Measurements from ENCODE around the gene UBE2L6. TPM values are rescaled to one million over a fixed set of nuclear protein-coding genes. Genes with fewer than 3 reads are reported as not detected.
"Not testable (repeated sequence)": the region's sequence is repeated elsewhere in the genome, so short reads cannot be mapped to it uniquely, and the experiment has no call there.

UBE2L6 gene
- total and polyA plus RNA-seq, 11 donors, result 10.2 to 175 (median 14.5) TPM

DNA sequence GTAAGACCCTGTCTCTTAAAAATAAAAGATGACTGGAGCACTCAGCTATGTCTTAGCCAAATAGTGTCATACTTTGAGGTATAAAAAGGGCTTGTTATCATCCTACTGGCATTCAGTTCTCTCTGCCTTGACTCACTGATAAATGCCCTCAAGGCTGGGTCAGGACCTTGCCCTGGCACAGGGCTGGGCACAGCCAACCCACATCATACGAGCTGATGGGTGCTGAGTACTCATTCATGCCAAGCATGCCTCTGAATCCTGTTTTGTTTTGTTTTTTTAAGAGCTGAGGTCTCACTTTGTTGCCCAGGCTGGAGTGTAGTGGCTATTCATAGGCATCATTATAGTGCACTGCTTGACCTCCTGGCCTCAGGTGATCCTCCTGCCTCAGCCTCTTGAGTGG lies 28.1 kb downstream of the UBE2L6 start:
- Histone ChIP-seq H3K4me1 (peaks cover 0 to 4% (median 0%) of the 10 kb centered on the region in 12 donors), H3K36me3 (no peaks in the 10 kb centered on the region), H3K9me3 (no peaks in the 10 kb centered on the region), H3K27ac (no peak overlapping the region), H3K27me3 (no peaks in the 10 kb centered on the region), H3K4me3 (no peak overlapping the region)
- TF ChIP-seq POLR2A (IDR thresholded peaks at IDR 0.05), result no peak
- TF ChIP-seq, protein P1, sequence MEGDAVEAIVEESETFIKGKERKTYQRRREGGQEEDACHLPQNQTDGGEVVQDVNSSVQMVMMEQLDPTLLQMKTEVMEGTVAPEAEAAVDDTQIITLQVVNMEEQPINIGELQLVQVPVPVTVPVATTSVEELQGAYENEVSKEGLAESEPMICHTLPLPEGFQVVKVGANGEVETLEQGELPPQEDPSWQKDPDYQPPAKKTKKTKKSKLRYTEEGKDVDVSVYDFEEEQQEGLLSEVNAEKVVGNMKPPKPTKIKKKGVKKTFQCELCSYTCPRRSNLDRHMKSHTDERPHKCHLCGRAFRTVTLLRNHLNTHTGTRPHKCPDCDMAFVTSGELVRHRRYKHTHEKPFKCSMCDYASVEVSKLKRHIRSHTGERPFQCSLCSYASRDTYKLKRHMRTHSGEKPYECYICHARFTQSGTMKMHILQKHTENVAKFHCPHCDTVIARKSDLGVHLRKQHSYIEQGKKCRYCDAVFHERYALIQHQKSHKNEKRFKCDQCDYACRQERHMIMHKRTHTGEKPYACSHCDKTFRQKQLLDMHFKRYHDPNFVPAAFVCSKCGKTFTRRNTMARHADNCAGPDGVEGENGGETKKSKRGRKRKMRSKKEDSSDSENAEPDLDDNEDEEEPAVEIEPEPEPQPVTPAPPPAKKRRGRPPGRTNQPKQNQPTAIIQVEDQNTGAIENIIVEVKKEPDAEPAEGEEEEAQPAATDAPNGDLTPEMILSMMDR (IDR thresholded peaks at IDR 0.05), result no peak
- 50 to 72% (median 65%) methylated on average over 1 of the region's 1 CpG for WGBS, 4 donors
- DNase-seq (no peak), ATAC-seq (no peak)
- intact Hi-C loops (cut with DNase I), result no loop called here

DNA sequence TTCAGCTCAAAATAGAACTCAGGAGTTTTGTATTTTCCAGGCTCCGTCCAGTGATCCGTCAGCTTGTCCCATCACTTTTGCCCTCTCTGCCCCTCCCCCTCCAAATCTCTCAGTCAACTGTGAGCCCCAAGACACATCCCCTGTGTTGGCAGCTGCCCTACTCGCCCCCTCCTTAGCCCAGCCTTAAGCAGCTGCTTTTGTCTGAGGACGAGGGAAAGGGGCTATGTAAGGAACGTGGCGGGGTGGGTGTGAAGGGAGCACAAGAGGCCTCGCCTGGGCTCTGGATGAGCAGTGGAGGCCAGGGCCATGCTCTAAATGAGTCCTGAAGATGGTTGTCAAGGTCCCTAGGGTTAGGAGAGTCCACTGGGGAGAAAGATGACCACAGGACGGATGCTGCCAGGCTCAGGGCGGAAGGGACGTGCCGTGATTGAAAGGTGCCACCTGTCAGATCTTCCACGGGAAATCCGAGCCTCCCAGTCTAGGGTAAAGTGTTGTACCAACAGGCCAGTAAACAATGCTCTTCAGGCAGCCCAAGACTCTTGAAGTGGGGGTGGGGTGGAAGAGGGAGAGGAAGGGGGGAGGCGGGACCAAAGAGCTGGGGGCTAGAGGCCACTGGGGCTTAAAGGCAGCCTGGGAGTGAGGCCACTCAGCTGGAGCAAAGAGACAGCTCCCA lies 30.4 kb downstream of the UBE2L6 start, which contains the start of gene SMTNL1:
Gene SMTNL1, plus strand, starts transcription at position 649 of the 673 bp plus-strand sequence. CDS start 5,048 bp downstream, outside the sequence.
- Histone ChIP-seq H3K9me3 (no peaks in the 10 kb centered on the region), H3K36me3 (no peaks in the 10 kb centered on the region), H3K4me1 (peaks cover 0 to 4% (median 0%) of the 10 kb centered on the region in 12 donors), H3K4me3 (no peak within 1 kb of the TSS), H3K27ac (no peak within 1 kb of the TSS), H3K27me3 (no peaks in the 10 kb centered on the region)
- intact Hi-C loops (cut with DNase I), result no loop called here
- ATAC-seq (no peak), DNase-seq (no peak)
- WGBS, 4 donors, result 68 to 78% (median 74%) methylated on average over 14 of the region's 14 CpGs
- no peak for TF ChIP-seq POLR2A (IDR thresholded peaks at IDR 0.05)
- TF ChIP-seq, protein P1 (IDR thresholded peaks at IDR 0.05), result no peak

DNA sequence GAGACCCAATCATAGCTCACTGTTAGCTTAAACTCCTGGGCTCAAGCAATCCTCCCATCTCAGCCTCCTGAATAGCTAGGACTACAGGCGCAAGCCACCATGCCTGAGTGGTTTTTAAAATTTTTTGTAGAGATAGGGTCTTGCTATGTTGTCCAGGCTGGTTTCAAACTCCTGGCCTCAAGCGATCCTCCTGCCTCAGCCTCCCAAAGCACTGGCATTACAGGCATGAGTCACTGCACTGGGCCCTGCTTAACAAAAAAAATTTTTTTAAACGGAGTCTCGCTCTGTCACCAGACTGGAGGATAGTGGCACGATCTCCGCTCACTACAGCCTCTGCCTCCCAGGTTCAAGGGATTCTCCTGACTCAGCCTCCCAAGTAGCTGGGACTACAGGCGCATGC lies 33.0 kb downstream of the UBE2L6 start:
- ATAC-seq; H3K27me3 ChIP-seq; H3K4me3 ChIP-seq; H3K9me3 ChIP-seq; DNase-seq; H3K27ac ChIP-seq; H3K36me3 ChIP-seq; intact Hi-C loops (cut with DNase I): not testable (repeated sequence)
- H3K4me1 ChIP-seq, result peaks cover 0 to 15% (median 11%) of the 10 kb centered on the region in 12 donors
- whole genome bisulfite sequencing, 4 donors, result 95 to 97% (median 96%) methylated on average over 7 of the region's 7 CpGs

DNA sequence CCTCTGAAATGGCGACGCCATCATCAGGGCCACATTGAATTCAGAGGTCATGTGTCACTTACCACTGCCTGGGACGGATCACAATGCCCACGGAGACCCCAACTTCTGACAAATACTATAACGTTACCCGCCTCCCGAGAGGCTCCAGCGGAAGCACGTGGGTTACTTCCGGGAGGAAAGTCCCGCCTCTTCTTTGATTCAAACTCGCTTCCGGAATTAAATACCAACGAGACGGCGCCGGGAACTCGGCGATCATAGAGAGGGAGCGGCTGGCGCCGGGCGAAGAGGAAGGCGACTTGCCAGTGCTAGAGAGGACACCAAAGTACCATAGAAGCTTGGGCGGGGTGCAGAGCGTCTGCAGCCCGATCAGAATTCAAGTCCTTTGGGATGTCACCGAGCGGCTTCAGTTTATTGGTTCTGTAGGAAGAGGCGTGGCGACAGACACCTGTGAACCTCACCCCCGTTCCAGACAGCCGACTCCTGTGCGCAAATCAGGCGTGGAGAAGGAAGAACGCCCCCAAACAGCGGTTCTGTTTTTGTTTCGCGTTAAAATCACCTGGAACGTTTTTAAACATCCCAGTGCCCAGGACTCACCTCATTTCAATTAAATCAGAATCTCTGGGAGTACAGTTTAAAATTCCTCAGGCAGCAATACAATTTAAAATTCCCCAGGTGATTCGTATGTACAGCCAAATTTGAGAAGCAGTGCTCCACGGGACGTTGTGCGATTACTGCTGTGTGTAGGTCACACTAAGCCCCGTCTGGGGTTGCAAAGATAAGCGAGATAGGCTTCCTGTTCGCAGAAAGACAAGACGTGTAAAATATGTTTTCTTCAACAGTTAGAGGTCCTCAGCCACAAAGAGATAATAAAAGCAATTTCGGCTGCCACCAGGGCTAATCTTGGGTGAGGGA lies 36.6 kb downstream of the UBE2L6 start, which contains the start of gene TIMM10:
Gene TIMM10, minus strand, starts transcription at position 159 of the 912 bp plus-strand sequence. CDS start 565 bp downstream, outside the sequence.
- ATAC-seq, result peak; percentile 97 to 99 (median 98)
- Histone ChIP-seq H3K9me3 (no peaks in the 10 kb centered on the region), H3K4me3 (peak within 1 kb of the TSS; percentile 55 to 91 (median 72)), H3K27me3 (no peaks in the 10 kb centered on the region), H3K4me1 (peaks cover 0 to 21% (median 11%) of the 10 kb centered on the region in 12 donors), H3K36me3 (peaks cover 0 to 19% (median 15%) of the 10 kb centered on the region in 9 donors), H3K27ac (peak within 1 kb of the TSS in 11 of 12 donors; percentile 39 to 81 (median 73))
- intact Hi-C loops (cut with DNase I), result loop anchor here in 2 of 10 donors (1.0 to 2.0 kb wide), 2 partner anchors 32 to 126 kb away; partner anchors contain the start of gene CLP1 (in 1 of the 2)
- TF ChIP-seq, protein P1 (IDR thresholded peaks at IDR 0.05), result no peak
- TF ChIP-seq POLR2A (IDR thresholded peaks at IDR 0.05), result peak in 1 of 2 donors; percentile 25
- WGBS, 4 donors, result 0% methylated on average over 36 to 49 of the region's 49 CpGs
- peak; percentile 94 to 97 (median 96) for DNase-seq
